IMR-90 (cell line): ENCODE results near the gene TPPP3. TPM values are rescaled to one million over a fixed set of nuclear protein-coding genes. Genes with fewer than 3 reads are reported as not detected.

ENCODE experiments used
- ATAC-seq: fragments of 200-7000 bp; cut with Tn5 transposase; 2 replicates; pipeline ENCODE4 v1.9.1; 2020; ENCODE audit warnings: low read depth, mild to moderate bottlenecking, moderate library complexity
- BruUV-seq: library from RNA; stranded (reverse); fragments of 400-500 nt; replicated peaks from 2 replicates; lab custom pipeline; 2021; lab: Mats Ljungman, UMichigan
- CTCF ChIA-PET: fragments of 300-600 bp; formaldehyde crosslinking; extraction: SDS; loops from one replicate; lab custom pipeline; 2021; ENCODE audit warnings: antibody characterized with exemption; lab: Yijun Ruan, JAX
- POLR2A ChIA-PET: fragments of 300-600 bp; sonication (Branson Sonifier 250); formaldehyde crosslinking; loops from one replicate; lab custom pipeline; 2022; ENCODE audit warnings: antibody characterized with exemption; ENCODE audit not compliant: unreplicated experiment; lab: Charles Lee
- DNase-seq: peaks from one replicate; pipeline ENCODE4 v3.0.0; 2013
- H2AFZ ChIP-seq: replicated peaks from 2 replicates; pipeline ENCODE3; 2013; ENCODE audit warnings: low read length, mild to moderate bottlenecking; ENCODE audit not compliant: poor library complexity
- H2AK5ac ChIP-seq: 2 replicates; pipeline ENCODE4 v1.6.1; 2013; ENCODE audit warnings: low read depth, low read length, inconsistent platforms
- H2AK9ac ChIP-seq: replicated peaks from 2 replicates; pipeline ENCODE3; 2013; ENCODE audit warnings: mild to moderate bottlenecking, low read depth, low read length, moderate library complexity; ENCODE audit not compliant: poor library complexity
- H2BK120ac ChIP-seq: 2 replicates; pipeline ENCODE4 v1.6.1; 2013; ENCODE audit warnings: low read depth, low read length, inconsistent platforms
- H2BK15ac ChIP-seq: 3 replicates; pipeline ENCODE4 v1.6.1; 2013; ENCODE audit warnings: low read depth, low read length, inconsistent platforms
- H2BK20ac ChIP-seq: 2 replicates; pipeline ENCODE4 v1.6.1; 2013; ENCODE audit warnings: low read depth, mild to moderate bottlenecking, inconsistent platforms, low read length, moderate library complexity
- H2BK5ac ChIP-seq: 2 replicates; pipeline ENCODE4 v1.6.1; 2013; ENCODE audit warnings: mild to moderate bottlenecking, low read depth, low read length, inconsistent platforms; ENCODE audit not compliant: poor library complexity, severe bottlenecking
- H3K14ac ChIP-seq: replicated peaks from 2 replicates; pipeline ENCODE4 v1.6.1; 2013; ENCODE audit warnings: low read depth, low read length, inconsistent platforms
- H3K18ac ChIP-seq: 2 replicates; pipeline ENCODE4 v1.6.1; 2013; ENCODE audit warnings: low read depth, low read length, control low read depth
- H3K23ac ChIP-seq: 2 replicates; pipeline ENCODE4 v1.6.1; 2013; ENCODE audit warnings: low read depth, low read length, inconsistent platforms
- H3K27ac ChIP-seq: 2 replicates; pipeline ENCODE4 v1.5.1; 2013; ENCODE audit warnings: mild to moderate bottlenecking, control low read depth, low read length; ENCODE audit not compliant: insufficient read depth
- H3K27me3 ChIP-seq: 2 replicates; pipeline ENCODE4 v1.6.1; 2013; ENCODE audit warnings: low read length; ENCODE audit not compliant: control insufficient read depth, insufficient read depth
- H3K36me3 ChIP-seq: 2 replicates; pipeline ENCODE4 v1.6.1; 2013; ENCODE audit warnings: low read length, mixed read lengths; ENCODE audit not compliant: control insufficient read depth, insufficient read depth
- H3K4ac ChIP-seq: 2 replicates; pipeline ENCODE4 v1.6.1; 2013; ENCODE audit warnings: low read depth, low read length, inconsistent platforms
- H3K4me1 ChIP-seq: 2 replicates; pipeline ENCODE4 v1.6.1; 2013; ENCODE audit warnings: low read length, mixed read lengths; ENCODE audit not compliant: control insufficient read depth, insufficient read depth
- H3K4me2 ChIP-seq: 2 replicates; pipeline ENCODE4 v1.6.1; 2013; ENCODE audit warnings: low read depth, mild to moderate bottlenecking, control low read depth, low read length, moderate library complexity
- H3K4me3 ChIP-seq: 2 replicates; pipeline ENCODE4 v1.5.1; 2013; ENCODE audit warnings: low read depth, mild to moderate bottlenecking, control low read depth, low read length, moderate library complexity; ENCODE audit not compliant: insufficient read depth
- H3K56ac ChIP-seq: 2 replicates; pipeline ENCODE4 v1.6.1; 2013; ENCODE audit warnings: low read length, inconsistent platforms; ENCODE audit not compliant: insufficient read depth; ENCODE audit errors: extremely low read depth
- H3K79me1 ChIP-seq, 2 experiments: 2 replicates each; pipeline ENCODE4 v1.6.1; 2013; ENCODE audit warnings: low read length in 2 of 2, inconsistent platforms in 1 of 2, low read depth in 1 of 2
- H3K9ac ChIP-seq: 2 replicates; pipeline ENCODE4 v1.6.1; 2013; ENCODE audit warnings: low read depth, low read length, control low read depth
- H3K9me1 ChIP-seq: 2 replicates; pipeline ENCODE4 v1.6.1; 2013; ENCODE audit warnings: low read length, inconsistent platforms; ENCODE audit not compliant: insufficient read depth
- H3K9me3 ChIP-seq: 2 replicates; pipeline ENCODE4 v1.6.1; 2013; ENCODE audit warnings: low read length; ENCODE audit not compliant: control insufficient read depth, insufficient read depth
- H4K20me1 ChIP-seq: 2 replicates; pipeline ENCODE4 v1.6.1; 2013; ENCODE audit warnings: low read length, inconsistent platforms; ENCODE audit not compliant: insufficient read depth
- H4K5ac ChIP-seq: 2 replicates; pipeline ENCODE4 v1.6.1; 2013; ENCODE audit warnings: mild to moderate bottlenecking, low read depth, low read length, control low read depth
- H4K8ac ChIP-seq, 2 experiments: 2 replicates each; pipeline ENCODE4 v1.6.1; 2013; ENCODE audit warnings: low read depth in 2 of 2, low read length in 2 of 2, control low read depth in 1 of 2, inconsistent platforms in 1 of 2
- H4K91ac ChIP-seq: 2 replicates; pipeline ENCODE4 v1.6.1; 2013; ENCODE audit warnings: low read depth, low read length, inconsistent platforms; ENCODE audit not compliant: insufficient read depth
- CEBPB ChIP-seq: IDR thresholded peaks from 2 replicates; pipeline ENCODE4 v1.6.1; 2012; ENCODE audit warnings: low read depth, low read length, improper control_type of control experiment
- CHD1 ChIP-seq: IDR thresholded peaks from 2 replicates; pipeline ENCODE4 v1.6.1; 2012; ENCODE audit warnings: low read depth, low read length, improper control_type of control experiment
- FOS ChIP-seq: fragments of 150-350 bp; IDR thresholded peaks from 2 replicates; pipeline ENCODE4 v1.6.1; 2016; ENCODE audit warnings: low read depth, low read length
- MAFK ChIP-seq: IDR thresholded peaks from 2 replicates; pipeline ENCODE4 v1.6.1; 2012; ENCODE audit warnings: low read depth, low read length, improper control_type of control experiment
- MXI1 ChIP-seq: IDR thresholded peaks from 2 replicates; pipeline ENCODE4 v1.6.1; 2012; ENCODE audit warnings: low read depth, mild to moderate bottlenecking, low read length, moderate library complexity, borderline replicate concordance
- POLR2A ChIP-seq: IDR thresholded peaks from 2 replicates; pipeline ENCODE4 v1.6.1; 2012; ENCODE audit warnings: mild to moderate bottlenecking, low read depth, low read length
- RCOR1 ChIP-seq: IDR thresholded peaks from 2 replicates; pipeline ENCODE4 v1.6.1; 2012; ENCODE audit warnings: mild to moderate bottlenecking, low read length, improper control_type of control experiment; ENCODE audit not compliant: insufficient replicate concordance
- RFX5 ChIP-seq: IDR thresholded peaks from 2 replicates; pipeline ENCODE4 v1.8.0; 2012; ENCODE audit warnings: low read depth, mild to moderate bottlenecking, low read length, moderate library complexity
- SMC3 ChIP-seq: fragments of 150-350 bp; IDR thresholded peaks from 2 replicates; pipeline ENCODE4 v1.6.1; 2016; ENCODE audit warnings: low read depth, mild to moderate bottlenecking, antibody characterized with exemption, low read length, moderate library complexity
- USF2 ChIP-seq: fragments of 150-350 bp; IDR thresholded peaks from 2 replicates; pipeline ENCODE4 v1.6.1; 2017; ENCODE audit warnings: mild to moderate bottlenecking, antibody characterized with exemption, low read length, low read depth
- WGBS, 2 experiments: methylation state at CpG; one replicate each; pipeline versions ENCODE4 v1.1.5 to v1.1.7; 2013; ENCODE audit warnings: missing lambda C conversion rate in 2 of 2; ENCODE audit not compliant: insufficient read length in 1 of 2; ENCODE audit errors: extremely low coverage in 2 of 2; 5-methylcytosine and 5-hydroxymethylcytosine counted together
- dilution Hi-C: fragments of 300-500 bp; cut with HindIII; formaldehyde crosslinking; loops from one replicate; pipeline ENCODE4 v1.14.3; 2018; ENCODE audit warnings: low sequenced_read_pairs; ENCODE audit not compliant: unreplicated experiment
- in situ Hi-C: fragments of 300-500 bp; cut with MboI; formaldehyde crosslinking; loops from 3 replicates; pipeline ENCODE4 v1.14.3; 2019; ENCODE audit warnings: low sequenced_read_pairs, inconsistent platforms, mixed read lengths
- intact Hi-C: fragments of 100-400 bp; cut with micrococcal nuclease; formaldehyde crosslinking; loops from 2 replicates; pipeline ENCODE4 v1.10.0; 2022
- polyA plus RNA-seq, 3 experiments: library from polyadenylated mRNA; depleted of rRNA; stranded (reverse); fragments of >200 nt; gene quantifications; 2 replicates each; pipeline ENCODE4 v1.2.3, GENCODE V29; 2012; ENCODE audit warnings: low replicate concordance in 1 of 3
- total RNA-seq: library from RNA; depleted of rRNA; stranded (reverse); fragments of >200 nt; gene quantifications from 2 replicates; pipeline ENCODE4 v1.2.3, GENCODE V29; 2012
- TF ChIP-seq, protein P1 (sequence below): fragments of 150-350 bp; IDR thresholded peaks from 2 replicates; pipeline ENCODE4 v1.6.1; 2016; ENCODE audit warnings: low read depth, mild to moderate bottlenecking, low read length, moderate library complexity, borderline replicate concordance
- TF ChIP-seq, protein P2 (sequence below): conservative IDR thresholded peaks from 2 replicates; pipeline ENCODE4 v1.5.1; 2012; ENCODE audit warnings: mild to moderate bottlenecking, low read depth, low read length, improper control_type of control experiment

The TPPP3 gene
- total and polyA plus RNA-seq, 2 of the 4 experiments (the other 2 are of a cell fraction), result 0.54 to 2.4 TPM

- Histone ChIP-seq H4K20me1 (peaks cover 9% of the 10 kb centered on the region), H3K56ac (no peak overlapping the region), H3K18ac (no peak overlapping the region), H2AK9ac (peak overlapping the region; percentile 70), H3K36me3 (peaks cover 35% of the 10 kb centered on the region), H2BK5ac (no peak overlapping the region), H4K91ac (no peak overlapping the region), H2AK5ac (no peak overlapping the region), H2BK20ac (no peak overlapping the region), H2BK120ac (no peak overlapping the region), H3K9me3 (no peaks in the 10 kb centered on the region), H3K23ac (no peak overlapping the region), H3K27me3 (peaks cover 3% of the 10 kb centered on the region; the same call in 1 of the 2 replicates), H3K9me1 (0 out of 2 replicates have a peak, but pooled peaks cover 5% of the 10 kb centered on the region), H3K9ac (no peak overlapping the region), H4K5ac (no peak overlapping the region), H4K8ac (no peak overlapping the region), H3K4me2 (no peak overlapping the region), H2AFZ (peak overlapping the region; percentile 32), H3K4me1 (peaks cover 3% of the 10 kb centered on the region; the same call in 1 of the 2 replicates), H3K79me1 (no peaks in the 10 kb centered on the region), H3K14ac (no peak overlapping the region), H3K4ac (no peak overlapping the region), H3K27ac (no peak overlapping the region), H2BK15ac (no peak overlapping the region), H3K4me3 (no peak overlapping the region)
- no peak for DNase-seq
- BruUV-seq, result no TSS peak
- TF ChIP-seq, protein P1, sequence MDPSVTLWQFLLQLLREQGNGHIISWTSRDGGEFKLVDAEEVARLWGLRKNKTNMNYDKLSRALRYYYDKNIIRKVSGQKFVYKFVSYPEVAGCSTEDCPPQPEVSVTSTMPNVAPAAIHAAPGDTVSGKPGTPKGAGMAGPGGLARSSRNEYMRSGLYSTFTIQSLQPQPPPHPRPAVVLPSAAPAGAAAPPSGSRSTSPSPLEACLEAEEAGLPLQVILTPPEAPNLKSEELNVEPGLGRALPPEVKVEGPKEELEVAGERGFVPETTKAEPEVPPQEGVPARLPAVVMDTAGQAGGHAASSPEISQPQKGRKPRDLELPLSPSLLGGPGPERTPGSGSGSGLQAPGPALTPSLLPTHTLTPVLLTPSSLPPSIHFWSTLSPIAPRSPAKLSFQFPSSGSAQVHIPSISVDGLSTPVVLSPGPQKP, result no peak
- TF ChIP-seq FOS, result no peak
- TF ChIP-seq SMC3, result no peak
- TF ChIP-seq CEBPB, result no peak
- TF ChIP-seq MXI1, result no peak
- TF ChIP-seq MAFK, result no peak
- no peak for TF ChIP-seq RFX5
- no peak for TF ChIP-seq RCOR1
- no peak for TF ChIP-seq POLR2A
- TF ChIP-seq USF2, result no peak
- no peak for TF ChIP-seq CHD1
- TF ChIP-seq, protein P2, sequence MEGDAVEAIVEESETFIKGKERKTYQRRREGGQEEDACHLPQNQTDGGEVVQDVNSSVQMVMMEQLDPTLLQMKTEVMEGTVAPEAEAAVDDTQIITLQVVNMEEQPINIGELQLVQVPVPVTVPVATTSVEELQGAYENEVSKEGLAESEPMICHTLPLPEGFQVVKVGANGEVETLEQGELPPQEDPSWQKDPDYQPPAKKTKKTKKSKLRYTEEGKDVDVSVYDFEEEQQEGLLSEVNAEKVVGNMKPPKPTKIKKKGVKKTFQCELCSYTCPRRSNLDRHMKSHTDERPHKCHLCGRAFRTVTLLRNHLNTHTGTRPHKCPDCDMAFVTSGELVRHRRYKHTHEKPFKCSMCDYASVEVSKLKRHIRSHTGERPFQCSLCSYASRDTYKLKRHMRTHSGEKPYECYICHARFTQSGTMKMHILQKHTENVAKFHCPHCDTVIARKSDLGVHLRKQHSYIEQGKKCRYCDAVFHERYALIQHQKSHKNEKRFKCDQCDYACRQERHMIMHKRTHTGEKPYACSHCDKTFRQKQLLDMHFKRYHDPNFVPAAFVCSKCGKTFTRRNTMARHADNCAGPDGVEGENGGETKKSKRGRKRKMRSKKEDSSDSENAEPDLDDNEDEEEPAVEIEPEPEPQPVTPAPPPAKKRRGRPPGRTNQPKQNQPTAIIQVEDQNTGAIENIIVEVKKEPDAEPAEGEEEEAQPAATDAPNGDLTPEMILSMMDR, result no peak
- 95% methylated on average over 5 of the region's 16 CpGs; no CpG with 5 or more reads in 1 of the 2 experiments for WGBS, 2 experiments
- ChIA-PET POLR2A (no interaction called here), CTCF (no interaction called here)
- dilution Hi-C loops (no loop called here), in situ Hi-C loops (no loop called here), intact Hi-C loops (no loop called here)
- ATAC-seq, result no peak
Observed at GRCh38 chr16:67435758-67436164, 42.5 kb upstream of the TPPP3 start.
